ENCODE results near the gene PTCH1.

GRCh38 chr9:95434116-95435073 lies 82.4 kb downstream of the PTCH1 start:
- TF ChIP-seq CTCF (IDR thresholded peaks at IDR 0.05) (no peak), POLR2A (IDR thresholded peaks at IDR 0.05) (no peak), POLR2AphosphoS5 (IDR thresholded peaks at IDR 0.05; ENCODE audit: insufficient read depth in 1 of 2, low read depth in 1 of 2) (no peak)
